Upper lobe of left lung (tissue), 6 donors: Measurements from ENCODE around the gene GCGR. TPM values are rescaled to one million over a fixed set of nuclear protein-coding genes. Genes with fewer than 3 reads are reported as not detected.

ENCODE experiments used
- ATAC-seq, 2 donors: fragments of 200-7000 bp; cut with Tn5 transposase; one replicate each; pipeline ENCODE4 v1.9.1; 2022; ENCODE audit warnings: mild to moderate bottlenecking in 2 of 2, moderate library complexity in 2 of 2; ENCODE audit not compliant: low FRiP score in 2 of 2
- DNase-seq, 2 donors: peaks; one replicate each; pipeline ENCODE4 v3.0.0-alpha.2; 2019 to 2020
- H3K27ac ChIP-seq, 4 donors: fragments of 200-600 bp; sonication (generic); one replicate each; pipeline ENCODE4 v1.5.1; 2016 to 2019
- H3K27me3 ChIP-seq, 4 donors: fragments of 200-600 bp; sonication (generic); one replicate each; pipeline ENCODE4 v1.5.1; 2017 to 2019
- H3K36me3 ChIP-seq, 4 donors: fragments of 200-600 bp; sonication (generic); one replicate each; pipeline ENCODE4 v1.5.1; 2016 to 2019
- H3K4me1 ChIP-seq, 4 donors: fragments of 200-600 bp; sonication (generic); one replicate each; pipeline ENCODE4 v1.5.1; 2018 to 2019
- H3K4me3 ChIP-seq, 4 donors: fragments of 200-600 bp; sonication (generic); one replicate each; pipeline ENCODE4 v1.5.1; 2017 to 2019; ENCODE audit warnings: mild to moderate bottlenecking in 2 of 4, moderate library complexity in 1 of 4
- H3K9me3 ChIP-seq, 4 donors: fragments of 200-600 bp; sonication (generic); one replicate each; pipeline ENCODE4 v1.5.1; 2018 to 2019
- CTCF ChIP-seq, 6 experiments: fragments of 450-650 bp in 4 of 6; fragments of 200-600 bp in 2 of 6; sonication (generic) in 2 of 6; IDR thresholded peaks; one replicate each; pipeline ENCODE4 v1.5.1; 2016 to 2019; ENCODE audit warnings: antibody characterized with exemption in 6 of 6
- EP300 ChIP-seq, 4 donors: sonication (generic); formaldehyde crosslinking; IDR thresholded peaks; one replicate each; pipeline ENCODE4 v1.5.1; 2017; ENCODE audit warnings: antibody characterized with exemption in 4 of 4, control low read depth in 2 of 4
- POLR2A ChIP-seq, 4 donors: fragments of 450-650 bp; IDR thresholded peaks; one replicate each; pipeline ENCODE4 v1.5.1; 2016 to 2017; ENCODE audit warnings: antibody characterized with exemption in 4 of 4, mild to moderate bottlenecking in 2 of 4
- POLR2AphosphoS5 ChIP-seq, 2 donors: sonication (generic); formaldehyde crosslinking; IDR thresholded peaks; one replicate each; pipeline ENCODE4 v1.5.1; 2017; ENCODE audit warnings: antibody characterized with exemption in 2 of 2
- WGBS, 2 donors: methylation state at CpG; one replicate each; pipeline ENCODE4 v1.1.5; 2017 to 2018; 5-methylcytosine and 5-hydroxymethylcytosine counted together
- total RNA-seq, 6 donors: library from RNA; depleted of rRNA in 4 of 6; stranded (reverse); fragments of >200 nt in 4 of 6; gene quantifications; one replicate each; pipeline versions ENCODE4 v1.1.0 to v1.2.1, GENCODE V29; 2016 to 2021
- donor health status: DM: no; HTN: no; CAD: no; lungs with moderate emphysema.
- donor health status: DM: no; HTN: yes; CAD: no; lungs with severe emphysema.

The GCGR gene
- total RNA-seq, 6 donors from 2014 or later = 11.1 TPM; not detected in 5

DNA sequence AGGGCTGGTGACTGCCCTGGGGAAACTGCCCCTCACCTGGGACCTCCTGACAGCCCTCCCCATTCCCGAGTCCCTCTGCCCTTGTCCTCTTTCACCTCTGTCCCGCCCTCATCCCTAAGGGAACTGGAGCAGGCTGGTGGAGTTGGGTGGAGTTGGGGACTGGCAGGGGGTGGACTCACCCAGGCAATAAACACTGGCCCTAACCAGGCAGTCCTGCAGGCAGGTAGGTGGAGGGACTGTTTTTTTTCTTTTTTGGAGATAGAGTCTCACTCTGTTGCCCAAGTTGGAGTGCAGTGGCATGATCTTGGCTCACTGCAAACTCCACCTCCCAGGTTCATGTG lies 11.7 kb downstream of the GCGR start:
- DNase-seq = no peak

GRCh38 chr17:81817758-81818147 lies 13.8 kb downstream of the GCGR start:
- Histone ChIP-seq H3K36me3 (peaks cover 0 to 7% (median 2%) of the 10 kb centered on the region in 4 donors), H3K9me3 (no peaks in the 10 kb centered on the region), H3K27me3 (no peaks in the 10 kb centered on the region), H3K4me3 (no peak overlapping the region), H3K27ac (no peak overlapping the region), H3K4me1 (peaks cover 17% of the 10 kb centered on the region in 4 donors)
- DNase-seq = no peak
- ATAC-seq = no peak
- WGBS, 2 donors = 42 to 70% methylated on average over 7 of the region's 7 CpGs
- TF ChIP-seq POLR2AphosphoS5 (IDR thresholded peaks at IDR 0.05) (no peak), CTCF (IDR thresholded peaks at IDR 0.05) (no peak), POLR2A (IDR thresholded peaks at IDR 0.05) (no peak), EP300 (IDR thresholded peaks at IDR 0.05) (no peak)

More for the DNA sequence above, 11.7 kb downstream of the GCGR start:
- H3K9me3 ChIP-seq = no peaks in the 10 kb centered on the region
- 37 to 67% methylated on average over 2 of the region's 2 CpGs for WGBS, 2 donors
- H3K4me1 ChIP-seq = no peaks in the 10 kb centered on the region
- no peak for ATAC-seq
- H3K27me3 ChIP-seq = peaks cover 0 to 2% (median 0%) of the 10 kb centered on the region in 4 donors
- H3K36me3 ChIP-seq = no peaks in the 10 kb centered on the region
- H3K27ac ChIP-seq = no peak overlapping the region
- TF ChIP-seq CTCF (IDR thresholded peaks at IDR 0.05) = no peak
- TF ChIP-seq POLR2AphosphoS5 (IDR thresholded peaks at IDR 0.05) = no peak
- TF ChIP-seq EP300 (IDR thresholded peaks at IDR 0.05) = no peak
- TF ChIP-seq POLR2A (IDR thresholded peaks at IDR 0.05) = no peak
- H3K4me3 ChIP-seq = no peak overlapping the region

- ATAC-seq (no peak), DNase-seq (no peak)
- peaks cover 0 to 26% (median 14%) of the 10 kb centered on the region in 4 donors for H3K36me3 ChIP-seq
Measured at GRCh38 chr17:81819708-81820107, 15.8 kb downstream of the GCGR start.

GRCh38 chr17:81821147-81821546 lies 17.2 kb downstream of the GCGR start:
- ATAC-seq = peak in 1 of 2 donors; percentile 6
- TF ChIP-seq POLR2A (IDR thresholded peaks at IDR 0.05) (no peak), POLR2AphosphoS5 (IDR thresholded peaks at IDR 0.05) (no peak), EP300 (IDR thresholded peaks at IDR 0.05) (no peak), CTCF (IDR thresholded peaks at IDR 0.05) (no peak)
- peaks cover 17 to 19% (median 17%) of the 10 kb centered on the region in 4 donors for H3K4me1 ChIP-seq
- no peaks in the 10 kb centered on the region for H3K9me3 ChIP-seq
- H3K36me3 ChIP-seq = peaks cover 0 to 26% (median 14%) of the 10 kb centered on the region in 4 donors
- no peaks in the 10 kb centered on the region for H3K27me3 ChIP-seq
- peak overlapping the region in 1 of 4 donors; percentile 13 for H3K4me3 ChIP-seq
- no peak for DNase-seq
- H3K27ac ChIP-seq = peak overlapping the region; percentile 76 to 87 (median 84)
- 83 to 91% methylated on average over 4 to 8 of the region's 8 CpGs for WGBS, 2 donors

More at GRCh38 chr17:81819708-81820107, 15.8 kb downstream of the GCGR start:
- H3K4me1 ChIP-seq = peaks cover 17 to 19% (median 17%) of the 10 kb centered on the region in 4 donors
- no peak overlapping the region for H3K4me3 ChIP-seq
- no peak overlapping the region for H3K27ac ChIP-seq
- WGBS, 2 donors = 55% methylated on average over 4 of the region's 13 CpGs; no CpG with 5 or more reads in 1 of the 2 donors
- TF ChIP-seq POLR2A (IDR thresholded peaks at IDR 0.05) (no peak), CTCF (IDR thresholded peaks at IDR 0.05) (no peak), EP300 (IDR thresholded peaks at IDR 0.05) (no peak), POLR2AphosphoS5 (IDR thresholded peaks at IDR 0.05) (no peak)
- H3K27me3 ChIP-seq = no peaks in the 10 kb centered on the region
- H3K9me3 ChIP-seq = no peaks in the 10 kb centered on the region
